Neural progenitor cell (in vitro differentiated cells): ENCODE results near the gene MARS1. TPM values are rescaled to one million over a fixed set of nuclear protein-coding genes. Genes with fewer than 3 reads are reported as not detected.

Source experiments
- DNase-seq: peaks from one replicate; pipeline ENCODE4 v3.0.0-alpha.2; 2016; ENCODE audit warnings: low spot score
- H2AFZ ChIP-seq: fragments of 200-600 bp; sonication (generic); replicated peaks from 2 replicates; pipeline ENCODE4 v1.6.1; 2016; ENCODE audit warnings: antibody characterized with exemption
- H3F3A ChIP-seq: fragments of 200-600 bp; sonication (generic); 2 replicates; pipeline ENCODE4 v1.6.1; 2016; ENCODE audit warnings: antibody characterized with exemption, low read depth
- H3K27ac ChIP-seq: fragments of 200-600 bp; sonication (generic); 2 replicates; pipeline ENCODE4 v1.5.1; 2016; ENCODE audit warnings: mild to moderate bottlenecking
- H3K27me3 ChIP-seq: fragments of 200-600 bp; sonication (generic); 2 replicates; pipeline ENCODE4 v1.6.1; 2016; ENCODE audit warnings: mild to moderate bottlenecking, moderate library complexity
- H3K36me3 ChIP-seq: fragments of 200-600 bp; sonication (generic); 2 replicates; pipeline ENCODE4 v1.5.1; 2016
- H3K4me1 ChIP-seq: fragments of 200-600 bp; sonication (generic); 2 replicates; pipeline ENCODE4 v1.6.1; 2016; ENCODE audit warnings: mixed run types
- H3K4me2 ChIP-seq: fragments of 200-600 bp; sonication (generic); 2 replicates; pipeline ENCODE4 v1.6.1; 2016
- H3K4me3 ChIP-seq: fragments of 200-600 bp; sonication (generic); 2 replicates; pipeline ENCODE4 v1.5.1; 2016
- H3K79me2 ChIP-seq: fragments of 200-600 bp; sonication (generic); 2 replicates; pipeline ENCODE4 v1.6.1; 2016; ENCODE audit warnings: low read depth
- H3K9ac ChIP-seq: fragments of 200-600 bp; sonication (generic); 2 replicates; pipeline ENCODE4 v1.6.1; 2016
- H3K9me3 ChIP-seq: fragments of 200-600 bp; sonication (generic); 2 replicates; pipeline ENCODE4 v1.5.1; 2016; ENCODE audit warnings: low read depth
- H4K20me1 ChIP-seq: fragments of 200-600 bp; sonication (generic); 2 replicates; pipeline ENCODE4 v1.6.1; 2016; ENCODE audit warnings: low read depth
- H3K27ac Mint-ChIP-seq: 3 replicates; pipeline ENCODE4 v1.8.0; 2021; ENCODE audit warnings: mixed read lengths
- H3K27me3 Mint-ChIP-seq: 2 replicates; pipeline ENCODE4 v1.8.0; 2022; ENCODE audit warnings: low read depth, mild to moderate bottlenecking, inconsistent platforms, moderate library complexity, mixed read lengths; ENCODE audit not compliant: insufficient read depth
- H3K36me3 Mint-ChIP-seq: 3 replicates; pipeline ENCODE4 v1.8.0; 2021; ENCODE audit warnings: mixed read lengths
- H3K4me1 Mint-ChIP-seq: 3 replicates; pipeline ENCODE4 v1.8.0; 2021; ENCODE audit warnings: mixed read lengths
- H3K4me3 Mint-ChIP-seq: 3 replicates; pipeline ENCODE4 v1.8.0; 2021; ENCODE audit warnings: mild to moderate bottlenecking, moderate library complexity, mixed read lengths
- H3K9me3 Mint-ChIP-seq: 3 replicates; pipeline ENCODE4 v1.8.0; 2020; ENCODE audit warnings: mixed read lengths
- CTCF ChIP-seq: fragments of 200-600 bp; sonication (generic); IDR thresholded peaks from 2 replicates; pipeline ENCODE4 v1.5.1; 2017; ENCODE audit warnings: antibody characterized with exemption, mild to moderate bottlenecking
- EZH2 ChIP-seq: fragments of 200-600 bp; sonication (generic); IDR thresholded peaks from 2 replicates; pipeline ENCODE4 v1.6.1; 2017; ENCODE audit warnings: antibody characterized with exemption, mild to moderate bottlenecking, moderate library complexity
- EZH2phosphoT487 ChIP-seq: fragments of 200-600 bp; sonication (generic); IDR thresholded peaks from 2 replicates; pipeline ENCODE4 v1.6.1; 2017; ENCODE audit warnings: antibody characterized with exemption
- total RNA-seq: library from RNA; depleted of rRNA; stranded (reverse); fragments of >200 nt; gene quantifications from 2 replicates; pipeline ENCODE4 v1.2.3, GENCODE V29; 2015; ENCODE audit warnings: low replicate concordance

Gene MARS1
- total RNA-seq, 1 donor from 2014 or later: 109 TPM

- Mint-ChIP-seq H3K27ac (peak overlapping the region; percentile 28), H3K36me3 (peaks cover 31% of the 10 kb centered on the region), H3K4me3 (peak overlapping the region; percentile 98), H3K4me1 (peaks cover 40% of the 10 kb centered on the region), H3K27me3 (peaks cover 13% of the 10 kb centered on the region), H3K9me3 (no peaks in the 10 kb centered on the region)
- peak overlapping the region; percentile 81 for H3K4me2 ChIP-seq
- peaks cover 3% of the 10 kb centered on the region for H3K36me3 ChIP-seq
- no peak for TF ChIP-seq EZH2
- TF ChIP-seq CTCF: no peak
- TF ChIP-seq EZH2phosphoT487: no peak
- peaks cover 19% of the 10 kb centered on the region for H3K79me2 ChIP-seq
- peak overlapping the region; percentile 59 for H3K4me3 ChIP-seq
- DNase-seq: peak; percentile 76
- peak overlapping the region; percentile 48 for H3K9ac ChIP-seq
- no peaks in the 10 kb centered on the region for H3K27me3 ChIP-seq
- H4K20me1 ChIP-seq: peaks cover 40% of the 10 kb centered on the region
- peaks cover 29% of the 10 kb centered on the region for H3K4me1 ChIP-seq
- H3K9me3 ChIP-seq: no peaks in the 10 kb centered on the region
- peak overlapping the region; percentile 74 for H3K27ac ChIP-seq
- H2AFZ ChIP-seq: no peak overlapping the region
- peaks cover 56% of the 10 kb centered on the region for H3F3A ChIP-seq
Observed at GRCh38 chr12:57518920-57519795, 31.3 kb downstream of the MARS1 start.

GRCh38 chr12:57519796-57520052, 31.9 kb downstream of the MARS1 start:
- H2AFZ ChIP-seq: no peak overlapping the region
- H3K4me1 Mint-ChIP-seq: peaks cover 45% of the 10 kb centered on the region
- TF ChIP-seq EZH2phosphoT487 (no peak), EZH2 (no peak), CTCF (no peak)
- H3K4me1 ChIP-seq: peaks cover 33% of the 10 kb centered on the region
- H3F3A ChIP-seq: peaks cover 62% of the 10 kb centered on the region
- H3K36me3 Mint-ChIP-seq: peaks cover 28% of the 10 kb centered on the region
- peak overlapping the region; percentile 81 for H3K4me2 ChIP-seq
- peak overlapping the region; percentile 98 for H3K4me3 Mint-ChIP-seq
- H3K9me3 Mint-ChIP-seq: no peaks in the 10 kb centered on the region
- H3K27ac Mint-ChIP-seq: peak overlapping the region; percentile 28
- peaks cover 13% of the 10 kb centered on the region for H3K27me3 Mint-ChIP-seq
- H3K9ac ChIP-seq: peak overlapping the region; percentile 48
- peak overlapping the region; percentile 59 for H3K4me3 ChIP-seq
- DNase-seq: peak; percentile 59
- H3K36me3 ChIP-seq: no peaks in the 10 kb centered on the region
- no peaks in the 10 kb centered on the region for H3K9me3 ChIP-seq
- peaks cover 24% of the 10 kb centered on the region for H3K79me2 ChIP-seq
- peak overlapping the region; percentile 74 for H3K27ac ChIP-seq
- peaks cover 44% of the 10 kb centered on the region for H4K20me1 ChIP-seq
- no peaks in the 10 kb centered on the region for H3K27me3 ChIP-seq

DNA sequence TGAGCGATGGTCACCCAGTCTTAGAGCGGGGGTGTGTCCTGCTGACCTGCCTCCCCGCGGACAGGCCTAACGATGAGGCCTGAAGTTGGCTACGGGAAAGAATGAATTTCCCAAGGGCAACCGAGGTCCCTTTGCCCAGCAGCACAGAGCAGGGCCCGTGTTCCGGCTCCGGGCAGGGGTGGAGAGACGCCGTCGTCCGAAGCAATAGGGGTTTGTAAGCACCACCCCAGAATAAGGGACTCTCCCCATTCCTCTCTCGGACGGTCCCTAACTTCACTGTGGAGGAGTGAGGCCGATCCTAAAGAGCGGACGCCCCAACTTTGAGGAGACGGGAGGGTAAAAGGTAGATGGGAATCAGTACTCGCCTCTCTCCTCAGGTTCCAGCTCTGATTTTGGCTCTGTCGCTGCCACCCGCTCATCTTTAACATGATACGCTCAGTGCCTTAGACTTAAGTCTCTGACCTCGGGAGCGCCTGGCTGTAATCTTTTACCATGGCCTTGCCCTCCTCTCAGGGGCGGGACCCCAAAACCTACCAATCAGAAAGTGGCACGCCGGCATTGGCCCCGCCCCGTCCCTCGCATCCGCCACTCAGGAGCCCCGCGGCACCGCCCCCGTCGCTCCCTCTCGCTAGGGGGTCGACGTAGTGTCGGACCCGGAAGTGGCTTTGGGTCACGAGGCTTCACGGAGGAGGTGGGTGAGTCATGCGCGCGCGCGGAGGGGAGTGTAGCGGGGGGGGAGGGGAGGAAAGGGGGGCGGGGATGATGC, 32.4 kb downstream of the MARS1 start, which contains the start of gene DDIT3:
TSS of gene DDIT3 (minus strand) at position 462 of the 766 bp plus-strand sequence. CDS start 3,108 bp downstream, outside the sequence.
- H3K27ac ChIP-seq: peak within 1 kb of the TSS; percentile 74
- peak within 1 kb of the TSS; percentile 59 for H3K4me3 ChIP-seq
- no peak for TF ChIP-seq EZH2
- peak within 1 kb of the TSS; percentile 97 for H3K27ac Mint-ChIP-seq
- H3K27me3 Mint-ChIP-seq: peaks cover 13% of the 10 kb centered on the region
- DNase-seq: peak; percentile 98
- H3K4me3 Mint-ChIP-seq: peak within 1 kb of the TSS; percentile 98
- H3K9me3 Mint-ChIP-seq: no peaks in the 10 kb centered on the region
- no peak within 1 kb of the TSS for H2AFZ ChIP-seq
- peak within 1 kb of the TSS; percentile 81 for H3K4me2 ChIP-seq
- no peaks in the 10 kb centered on the region for H3K27me3 ChIP-seq
- H3F3A ChIP-seq: peaks cover 64% of the 10 kb centered on the region
- peaks cover 33% of the 10 kb centered on the region for H3K4me1 ChIP-seq
- no peaks in the 10 kb centered on the region for H3K36me3 ChIP-seq
- H3K9ac ChIP-seq: peak within 1 kb of the TSS; percentile 48
- no peaks in the 10 kb centered on the region for H3K9me3 ChIP-seq
- peaks cover 49% of the 10 kb centered on the region for H4K20me1 ChIP-seq
- H3K4me1 Mint-ChIP-seq: peaks cover 49% of the 10 kb centered on the region
- peaks cover 28% of the 10 kb centered on the region for H3K36me3 Mint-ChIP-seq
- H3K79me2 ChIP-seq: peaks cover 24% of the 10 kb centered on the region
